Stimulated activated CD4-positive, alpha-beta T cell treated with anti-CD3 and anti-CD28 coated beads, Interleukin-4, amount 100 ng/mL, for 4 hours (primary cell): ENCODE results near the gene PC.
A peak's percentile ranks its signal among the peaks of the same experiment; 100 is the strongest.
"Not testable (repeated sequence)": the region's sequence is repeated elsewhere in the genome, so short reads cannot be mapped to it uniquely, and the experiment has no call there.

Experiments used
- DNase-seq, 2 experiments: peaks; one replicate each; pipeline ENCODE4 v3.0.0-alpha.2; 2020

The PC gene

DNA sequence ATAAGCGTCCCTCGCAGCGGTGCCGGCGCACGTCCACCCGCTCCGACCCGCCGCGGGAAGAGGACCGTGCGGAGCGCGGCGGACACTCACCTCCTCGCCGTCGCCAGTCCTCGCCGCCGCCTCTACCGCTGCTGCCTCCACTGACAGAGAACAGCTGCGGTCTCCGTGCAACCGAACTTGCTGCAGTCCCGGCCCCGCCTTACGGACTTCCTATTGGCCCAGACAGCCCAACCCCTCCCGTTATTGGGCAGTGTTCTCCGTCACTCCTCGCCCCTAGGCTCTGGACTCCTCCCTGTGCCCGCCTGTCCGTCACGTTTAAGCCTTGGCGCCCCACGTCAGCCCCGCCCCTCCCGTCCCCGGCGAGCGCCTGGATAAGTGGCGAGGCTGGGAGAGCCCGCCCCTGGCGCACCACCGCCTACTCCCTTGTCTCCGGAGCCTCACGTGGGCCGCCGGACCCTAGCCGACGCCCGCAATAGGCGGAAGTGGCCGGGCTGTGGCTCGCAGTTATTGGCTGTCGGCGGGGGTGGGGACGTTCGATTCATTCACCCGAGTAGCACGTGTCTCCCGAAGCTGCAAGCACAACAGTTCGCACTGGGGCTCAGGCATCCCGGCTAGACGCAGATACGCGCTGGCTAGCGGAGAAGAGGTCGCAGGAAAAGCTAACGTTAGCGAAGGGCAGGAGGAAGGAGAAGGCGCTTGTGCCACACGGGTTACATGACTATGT, at the start of gene PC:
Gene PC, minus strand, starts transcription at position 152 of the 724 bp plus-strand sequence. CDS start 86,224 bp downstream, outside the sequence.
- DNase-seq, result peak; percentile 94 to 97

GRCh38 chr11:67007126-67007525, 48.9 kb upstream of the PC start:
- DNase-seq, result no peak

DNA sequence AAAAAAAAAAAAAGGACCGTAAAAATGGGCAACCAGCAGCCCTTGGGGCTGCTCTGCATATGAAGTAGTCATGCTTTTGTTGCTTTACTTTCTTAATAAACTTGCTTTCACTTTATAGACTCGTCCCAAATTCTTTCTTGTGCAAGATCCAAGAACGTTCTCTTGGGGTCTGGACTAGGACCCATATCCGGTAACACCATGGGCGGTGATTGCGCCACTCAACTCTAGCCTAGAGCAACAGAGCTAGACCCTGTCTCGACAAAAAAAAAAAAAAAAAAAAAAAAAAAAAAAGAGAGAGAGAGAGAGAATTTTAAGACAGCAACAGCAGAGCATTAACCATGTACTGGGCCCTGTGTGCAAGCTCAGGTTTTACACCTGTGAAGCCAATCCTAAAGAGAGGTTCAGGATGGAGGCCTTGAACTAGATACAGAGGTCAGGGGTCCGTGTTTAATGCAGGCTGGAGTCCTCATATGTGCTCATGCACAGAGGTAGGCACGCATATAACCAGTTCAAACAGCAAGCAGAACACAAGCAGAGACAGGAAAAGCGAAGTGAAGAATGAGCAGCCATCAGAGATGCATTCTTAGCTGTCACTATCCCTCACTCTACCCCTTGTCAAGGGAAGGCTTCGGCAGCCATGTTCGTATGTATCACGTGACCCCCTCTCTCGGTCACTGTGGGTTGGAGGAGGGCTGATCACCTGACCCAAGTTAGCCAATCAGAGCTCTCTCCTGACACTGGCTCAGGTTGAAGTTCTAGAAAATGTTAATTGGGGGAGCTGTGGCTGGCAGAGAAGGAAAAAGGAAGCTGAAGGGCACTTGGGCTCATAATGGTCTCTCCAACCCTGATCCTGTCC, 48.1 kb upstream of the PC start:
- no peak for DNase-seq

- not testable (repeated sequence) for DNase-seq
These were observed 47.0 kb upstream of the PC start for GRCh38 chr11:67005200-67005599.

DNA sequence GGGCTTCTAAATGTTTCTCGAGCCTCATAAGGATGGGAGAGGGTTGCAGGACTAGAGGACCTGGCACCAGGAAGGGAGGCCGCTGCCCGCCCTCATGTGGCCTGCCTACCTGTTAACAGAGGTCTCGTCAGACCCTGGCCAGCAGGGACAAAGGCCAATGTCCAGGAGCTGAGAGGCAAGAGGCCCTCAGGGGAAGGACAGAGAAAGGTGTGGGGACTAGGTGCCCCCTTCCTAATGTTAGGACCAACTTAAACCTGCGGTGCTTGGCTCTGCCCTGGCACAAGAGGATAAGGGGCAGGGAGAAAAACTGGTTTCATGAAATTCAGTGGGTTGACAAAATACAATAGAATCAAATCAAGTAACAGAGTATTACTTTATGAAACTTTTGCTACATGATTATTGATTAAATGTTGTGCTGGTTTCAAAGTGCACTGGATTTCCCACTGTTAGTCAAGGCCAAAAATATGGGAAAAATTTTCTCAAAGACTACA, 44.8 kb upstream of the PC start:
- no peak for DNase-seq

- DNase-seq, result no peak
These were observed 44.2 kb upstream of the PC start for GRCh38 chr11:67002297-67002913.

GRCh38 chr11:67001332-67001731, 43.1 kb upstream of the PC start:
- no peak for DNase-seq

- DNase-seq, result no peak
These were observed 41.4 kb upstream of the PC start for GRCh38 chr11:66999555-66999954.

- DNase-seq, result no peak
These were observed 38.6 kb upstream of the PC start for GRCh38 chr11:66996609-66997273.

DNA sequence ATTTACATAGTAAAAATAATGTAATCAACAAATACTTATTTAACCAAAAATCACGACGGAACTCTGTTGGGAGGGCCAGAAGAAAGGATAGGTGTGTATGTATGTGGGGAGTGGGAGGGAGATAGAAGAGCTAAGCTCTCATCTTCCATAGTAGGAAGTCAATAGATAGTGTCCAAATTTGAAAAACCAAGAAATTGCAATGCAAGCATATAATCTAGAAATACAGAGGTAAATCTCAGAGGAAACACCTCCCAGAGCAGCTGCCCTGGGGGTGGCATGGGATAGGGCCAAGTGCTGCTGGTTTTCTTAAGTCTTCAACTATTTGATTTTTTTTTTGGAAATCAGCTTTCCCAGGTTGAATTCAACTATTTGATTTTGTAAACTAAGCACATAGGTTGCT, 33.9 kb upstream of the PC start:
- no peak for DNase-seq

DNA sequence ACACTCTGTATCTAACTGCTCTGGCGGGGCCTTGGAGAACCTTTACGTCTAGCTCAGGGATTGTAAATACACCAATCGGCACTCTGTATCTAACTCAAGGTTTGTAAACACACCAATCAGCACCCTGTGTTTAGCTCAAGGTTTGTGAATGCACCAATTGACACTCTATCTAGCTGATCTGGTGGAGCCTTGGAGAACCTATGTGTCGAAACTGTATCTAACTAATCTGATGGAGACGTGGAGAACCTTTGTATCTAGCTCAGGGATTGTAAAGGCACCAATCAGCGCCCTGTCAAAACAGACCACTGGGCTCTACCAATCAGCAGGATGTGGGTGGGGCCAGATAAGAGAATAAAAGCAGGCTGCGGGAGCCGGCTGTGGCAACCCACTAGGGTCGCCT, 31.2 kb upstream of the PC start:
- DNase-seq, result not testable (repeated sequence)

DNA sequence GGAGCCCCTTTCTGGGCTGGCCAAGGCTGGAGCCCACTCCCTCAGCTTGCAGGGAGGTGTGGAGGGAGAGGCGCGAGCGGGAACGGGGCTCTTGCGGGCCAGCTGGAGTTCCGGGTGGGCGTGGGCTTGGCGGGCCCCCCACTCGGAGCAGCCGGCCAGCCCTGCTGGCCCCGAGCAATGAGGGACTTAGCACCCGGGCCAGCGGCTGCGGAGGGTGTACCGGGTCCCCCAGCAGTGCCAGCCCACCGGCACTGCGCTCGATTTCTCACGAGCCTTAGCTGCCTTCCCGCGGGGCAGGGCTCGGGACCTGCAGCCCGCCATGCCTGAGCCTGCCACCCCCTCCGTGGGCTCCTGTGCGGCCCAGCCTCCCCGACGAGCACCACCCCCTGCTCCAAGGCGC, 30.6 kb upstream of the PC start:
- DNase-seq, result not testable (repeated sequence)

- DNase-seq, result no peak
These were observed 29.9 kb upstream of the PC start for GRCh38 chr11:66987924-66988637.

DNA sequence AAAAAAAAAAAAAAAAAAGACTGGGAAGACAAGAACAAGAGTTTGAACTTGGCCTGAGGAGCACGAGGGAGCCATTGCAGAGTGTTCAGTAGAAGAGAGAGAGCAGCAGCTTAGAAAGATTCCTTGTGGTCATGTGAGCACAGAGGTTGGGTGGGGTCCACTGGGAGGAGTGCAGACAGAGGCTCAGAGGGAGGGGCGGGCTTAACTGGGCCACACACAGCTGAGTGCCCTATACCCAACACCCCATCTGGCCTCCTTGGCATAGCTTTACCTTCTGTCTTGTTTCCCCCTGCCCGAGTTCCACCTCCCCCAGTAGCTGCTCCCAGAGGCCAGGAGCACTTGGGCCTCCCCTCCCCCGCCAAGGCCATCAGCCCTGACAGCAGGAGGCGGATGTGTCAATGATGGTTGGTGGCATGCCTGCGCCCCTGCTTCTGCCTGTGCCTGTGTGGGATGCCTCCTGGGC, 29.0 kb upstream of the PC start:
- no peak for DNase-seq

DNA sequence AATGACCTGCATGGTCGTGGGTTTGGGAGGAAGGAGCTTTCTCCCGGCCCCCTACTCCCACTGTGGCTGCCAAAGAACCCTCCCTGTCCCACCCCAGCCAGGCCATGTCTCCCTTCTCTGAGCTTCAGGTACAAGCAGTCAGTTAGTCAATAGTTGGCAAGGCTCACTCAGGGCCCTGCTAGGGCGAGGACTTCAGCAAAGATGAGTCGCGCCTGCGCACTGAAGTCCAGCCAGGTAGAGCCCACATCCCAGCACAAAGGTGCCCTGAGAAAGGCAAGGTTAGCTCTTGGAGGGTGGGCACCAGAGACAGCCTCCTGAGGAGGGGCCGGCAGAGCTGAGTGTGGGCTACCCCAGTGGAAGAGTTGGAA, 28.0 kb upstream of the PC start:
- DNase-seq, result no peak

DNA sequence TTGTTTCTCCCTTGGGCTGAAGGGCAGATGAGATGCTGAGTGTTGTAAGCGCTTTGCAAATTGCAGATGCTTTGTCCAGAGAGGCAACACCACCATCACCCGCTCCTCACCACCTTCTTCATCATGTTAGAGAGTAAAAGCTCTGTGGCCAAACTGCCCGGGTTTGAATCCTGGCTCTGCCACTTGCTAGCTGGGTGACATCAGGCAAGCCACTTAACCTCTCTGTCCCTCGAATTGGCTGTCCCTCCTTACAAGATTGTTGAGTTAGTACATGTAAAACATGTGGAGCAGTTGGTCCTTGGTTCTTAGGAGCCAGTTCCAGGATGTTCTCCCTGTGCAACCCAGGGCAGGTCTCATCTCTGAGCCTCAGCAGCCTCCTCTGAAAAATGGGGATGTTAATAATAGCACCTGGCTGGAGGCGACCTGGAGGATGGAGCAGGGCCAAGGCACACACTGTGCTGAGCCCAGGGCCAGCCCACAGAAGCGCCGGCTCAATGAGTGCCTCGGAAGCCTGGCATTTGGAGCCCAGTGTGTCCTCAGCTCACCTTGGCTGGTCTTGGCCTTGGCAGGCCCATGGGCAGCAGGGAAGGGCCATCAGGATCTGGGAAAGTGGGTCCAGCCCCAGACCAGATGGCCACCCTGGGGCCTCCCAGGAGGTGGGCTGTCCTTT, 27.5 kb upstream of the PC start:
- DNase-seq, result no peak

DNA sequence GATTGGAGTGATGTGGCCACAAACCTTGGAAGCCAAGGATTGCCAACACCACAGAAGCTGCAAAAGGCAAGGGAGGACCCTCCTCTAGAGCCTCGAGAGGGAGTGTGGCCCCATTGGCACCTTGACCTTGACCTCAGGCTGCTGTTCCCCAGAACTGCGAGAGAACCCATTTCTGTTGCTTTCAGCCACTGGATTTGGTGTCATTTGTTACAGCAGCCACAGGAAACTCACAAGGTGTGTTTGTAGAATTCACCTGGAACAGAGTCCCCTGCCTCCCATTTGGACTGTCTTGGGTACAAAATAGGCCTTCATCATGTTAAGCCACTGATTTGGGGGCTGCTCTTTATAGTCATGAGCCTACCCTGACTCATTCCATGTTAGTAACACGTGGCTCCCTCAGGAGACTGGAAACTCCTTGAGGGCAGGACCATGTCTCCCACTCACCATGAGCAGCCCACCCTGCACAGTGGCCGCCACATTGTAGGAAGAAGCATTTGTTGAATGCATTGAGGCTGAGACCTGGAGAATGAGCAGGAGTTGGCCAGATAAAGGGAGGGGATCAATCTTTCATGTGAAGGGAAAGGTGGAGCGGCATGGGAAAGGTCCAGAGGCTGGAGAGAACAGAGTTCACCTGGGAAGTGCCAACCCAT, 25.2 kb upstream of the PC start:
- no peak for DNase-seq

GRCh38 chr11:66981976-66982578, 23.9 kb upstream of the PC start:
- no peak for DNase-seq

DNA sequence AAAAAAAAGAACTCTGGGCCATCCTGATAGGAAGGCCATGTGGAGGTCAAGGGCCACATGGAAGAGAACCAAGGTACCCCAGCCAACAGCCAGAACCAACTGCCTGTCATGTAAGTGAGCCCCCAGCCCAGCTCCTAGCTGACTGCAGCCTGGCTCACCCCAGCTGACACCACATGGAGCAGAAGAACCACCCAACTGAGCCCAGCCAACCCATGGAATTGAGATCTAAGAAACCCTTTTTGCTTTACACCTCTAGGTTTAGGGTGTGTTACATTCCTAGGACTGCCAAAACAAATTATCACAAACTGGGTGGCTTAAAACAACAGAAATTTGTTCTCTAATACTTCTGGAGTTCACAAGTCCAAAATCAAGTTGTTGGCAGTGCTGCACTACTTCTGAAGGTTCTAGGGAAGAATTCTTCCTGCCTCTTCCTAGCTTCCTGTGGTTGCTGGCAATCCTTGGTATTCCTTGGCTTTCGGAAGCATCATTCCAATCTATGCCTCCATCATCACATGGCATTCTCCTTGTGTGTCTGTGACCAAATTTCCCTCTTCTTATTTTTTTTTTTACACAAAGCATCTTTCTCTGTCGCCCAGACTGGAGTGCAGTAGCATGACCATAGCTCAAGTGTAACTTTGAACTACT, 21.3 kb upstream of the PC start:
- no peak for DNase-seq

GRCh38 chr11:66978717-66979116, 20.5 kb upstream of the PC start:
- DNase-seq, result no peak
